GM12873 (cell line): ENCODE results near the gene OSTN.
A peak's percentile ranks its signal among the peaks of the same experiment; 100 is the strongest.

Experiments
- CTCF ChIP-seq: IDR thresholded peaks from 2 replicates; pipeline ENCODE4 v1.5.1; 2012; ENCODE audit warnings: low read depth, mild to moderate bottlenecking, moderate library complexity, low read length, control low read depth; ENCODE audit not compliant: insufficient read depth; ENCODE audit errors: missing control alignments

OSTN gene

GRCh38 chr3:191216510-191216909 lies 17.5 kb downstream of the OSTN start:
- no peak for TF ChIP-seq CTCF

GRCh38 chr3:191217301-191217700 lies 18.3 kb downstream of the OSTN start:
- no peak for TF ChIP-seq CTCF

GRCh38 chr3:191220908-191221307 lies 21.9 kb downstream of the OSTN start:
- TF ChIP-seq CTCF = peak; percentile 21

GRCh38 chr3:191221638-191222037 lies 22.6 kb downstream of the OSTN start:
- no peak for TF ChIP-seq CTCF

- no peak for TF ChIP-seq CTCF
Observed at GRCh38 chr3:191227541-191227940, 28.5 kb downstream of the OSTN start.

- TF ChIP-seq CTCF = no peak
Observed at GRCh38 chr3:191234216-191234615, 35.2 kb downstream of the OSTN start.

GRCh38 chr3:191235331-191236314 lies 36.6 kb downstream of the OSTN start:
- no peak for TF ChIP-seq CTCF
